Body of pancreas (tissue), 4 donors: ENCODE data around the gene POLRMT.
"Not testable (repeated sequence)": the region's sequence is repeated elsewhere in the genome, so short reads cannot be mapped to it uniquely, and the experiment has no call there.

Experiments
- CTCF ChIP-seq, 7 experiments: fragments of 450-650 bp in 4 of 7; fragments of 200-600 bp in 3 of 7; sonication (generic) in 3 of 7; IDR thresholded peaks; one replicate each; pipeline ENCODE4 v1.5.1; 2016 to 2019; ENCODE audit warnings: antibody characterized with exemption in 7 of 7
- POLR2A ChIP-seq, 3 donors: fragments of 450-650 bp; IDR thresholded peaks; one replicate each; pipeline ENCODE4 v1.6.1; 2016; ENCODE audit warnings: antibody characterized with exemption in 3 of 3, mild to moderate bottlenecking in 2 of 3

DNA sequence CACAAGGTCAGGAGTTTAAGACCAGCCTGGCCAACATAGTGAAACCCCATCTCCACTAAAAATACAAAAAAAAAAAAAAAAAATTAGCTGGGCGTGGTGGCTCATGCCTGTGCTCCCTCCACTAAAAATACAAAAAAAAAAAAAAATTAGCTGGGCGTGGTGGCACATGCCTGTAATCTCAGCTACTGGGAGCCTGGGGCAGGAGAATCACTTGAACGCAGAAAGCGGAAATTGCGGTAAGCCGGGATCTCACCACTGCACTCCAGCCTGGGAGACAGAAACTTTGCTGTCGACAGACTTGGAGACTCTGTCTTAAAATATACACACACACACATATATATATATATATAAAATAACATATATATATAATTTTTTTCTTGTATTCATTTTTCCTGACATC is 6.8 kb downstream of the POLRMT start:
- TF ChIP-seq CTCF, POLR2A (IDR thresholded peaks at IDR 0.05): not testable (repeated sequence)
